ENCODE results near the gene RAB40C. TPM values are rescaled to one million over a fixed set of nuclear protein-coding genes. Genes with fewer than 3 reads are reported as not detected.

The RAB40C gene
- total and polyA plus RNA-seq, 10 of the 15 experiments (the other 5 are each of a cell fraction or from before 2014, with no cell fraction given), result 0.06 to 12.8 (median 4.6) TPM

GRCh38 chr16:645852-646678 is 56.2 kb downstream of the RAB40C start:
- 88% methylated on average over 31 of the region's 32 CpGs for WGBS (ENCODE audit: insufficient coverage, insufficient replicate concordance, low lambda C conversion rate, missing lambda C conversion rate)
- no peak overlapping the region for H3K9ac ChIP-seq (ENCODE audit: control insufficient read depth, insufficient read depth, low read length)
- H3K79me2 ChIP-seq (ENCODE audit: control insufficient read depth, insufficient read depth, low read length), result peaks cover 45% of the 10 kb centered on the region
- in situ Hi-C loops (cut with MboI), result no loop called here
- H3K4me3 ChIP-seq, result no peak overlapping the region
- no peak overlapping the region for H3K4me2 ChIP-seq (ENCODE audit: control insufficient read depth, insufficient read depth)
- ChIA-PET CTCF (no interaction called here), POLR2A (interaction anchor here (1.2 kb wide), 1 partner anchor 8 kb away, joined by 3 read pairs; no protein-coding TSS in a partner anchor), RAD21 (ENCODE audit: unreplicated experiment) (no interaction called here), SMC1A (ENCODE audit: uncharacterized antibody, unreplicated experiment) (no interaction called here)
- no peak overlapping the region for H2AFZ ChIP-seq (ENCODE audit: control insufficient read depth, low read depth, low read length)
- ATAC-seq (no peak), DNase-seq (ENCODE audit: low read depth, low spot score) (no peak), FAIRE-seq (no peak)
- H3K36me3 ChIP-seq (ENCODE audit: control insufficient read depth in 2 of 2, insufficient read depth in 2 of 2, low read length in 1 of 2), result no peaks in the 10 kb centered on the region; a peak in 2 of 4 replicates
- peaks cover 9% of the 10 kb centered on the region for H3K4me1 ChIP-seq (ENCODE audit: control insufficient read depth, insufficient read depth, low read length)
- no peak for TF ChIP-seq SREBF1 (IDR thresholded peaks at IDR 0.05; ENCODE audit: low read length)
- TF ChIP-seq CBX5 (IDR thresholded peaks at IDR 0.05; ENCODE audit: low read depth), result no peak
- TF ChIP-seq MTA3 (IDR thresholded peaks at IDR 0.05; ENCODE audit: borderline replicate concordance, low read length), result no peak
- TF ChIP-seq, protein P1, sequence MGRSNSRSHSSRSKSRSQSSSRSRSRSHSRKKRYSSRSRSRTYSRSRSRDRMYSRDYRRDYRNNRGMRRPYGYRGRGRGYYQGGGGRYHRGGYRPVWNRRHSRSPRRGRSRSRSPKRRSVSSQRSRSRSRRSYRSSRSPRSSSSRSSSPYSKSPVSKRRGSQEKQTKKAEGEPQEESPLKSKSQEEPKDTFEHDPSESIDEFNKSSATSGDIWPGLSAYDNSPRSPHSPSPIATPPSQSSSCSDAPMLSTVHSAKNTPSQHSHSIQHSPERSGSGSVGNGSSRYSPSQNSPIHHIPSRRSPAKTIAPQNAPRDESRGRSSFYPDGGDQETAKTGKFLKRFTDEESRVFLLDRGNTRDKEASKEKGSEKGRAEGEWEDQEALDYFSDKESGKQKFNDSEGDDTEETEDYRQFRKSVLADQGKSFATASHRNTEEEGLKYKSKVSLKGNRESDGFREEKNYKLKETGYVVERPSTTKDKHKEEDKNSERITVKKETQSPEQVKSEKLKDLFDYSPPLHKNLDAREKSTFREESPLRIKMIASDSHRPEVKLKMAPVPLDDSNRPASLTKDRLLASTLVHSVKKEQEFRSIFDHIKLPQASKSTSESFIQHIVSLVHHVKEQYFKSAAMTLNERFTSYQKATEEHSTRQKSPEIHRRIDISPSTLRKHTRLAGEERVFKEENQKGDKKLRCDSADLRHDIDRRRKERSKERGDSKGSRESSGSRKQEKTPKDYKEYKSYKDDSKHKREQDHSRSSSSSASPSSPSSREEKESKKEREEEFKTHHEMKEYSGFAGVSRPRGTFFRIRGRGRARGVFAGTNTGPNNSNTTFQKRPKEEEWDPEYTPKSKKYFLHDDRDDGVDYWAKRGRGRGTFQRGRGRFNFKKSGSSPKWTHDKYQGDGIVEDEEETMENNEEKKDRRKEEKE (IDR thresholded peaks at IDR 0.05), result no peak
- TF ChIP-seq KLF5 (IDR thresholded peaks at IDR 0.05; ENCODE audit: partially characterized antibody), result no peak
- no peak for TF ChIP-seq NR2F1 (conservative IDR thresholded peaks at IDR 0.05)
- TF ChIP-seq CBX3 (IDR thresholded peaks at IDR 0.05; ENCODE audit: borderline replicate concordance, low read depth), result no peak
- no peak for TF ChIP-seq KDM1A (IDR thresholded peaks at IDR 0.05; ENCODE audit: borderline replicate concordance)
- no peak for TF ChIP-seq FOXK2 (IDR thresholded peaks at IDR 0.05)
- TF ChIP-seq KAT2A (conservative IDR thresholded peaks at IDR 0.05; ENCODE audit: control insufficient read depth, low read depth, low read length), result no peak
- no peak for TF ChIP-seq NR2C1 (IDR thresholded peaks at IDR 0.05)
- TF ChIP-seq JUND (IDR thresholded peaks at IDR 0.05; ENCODE audit: low read depth, low read length), result no peak
- TF ChIP-seq, protein P2, sequence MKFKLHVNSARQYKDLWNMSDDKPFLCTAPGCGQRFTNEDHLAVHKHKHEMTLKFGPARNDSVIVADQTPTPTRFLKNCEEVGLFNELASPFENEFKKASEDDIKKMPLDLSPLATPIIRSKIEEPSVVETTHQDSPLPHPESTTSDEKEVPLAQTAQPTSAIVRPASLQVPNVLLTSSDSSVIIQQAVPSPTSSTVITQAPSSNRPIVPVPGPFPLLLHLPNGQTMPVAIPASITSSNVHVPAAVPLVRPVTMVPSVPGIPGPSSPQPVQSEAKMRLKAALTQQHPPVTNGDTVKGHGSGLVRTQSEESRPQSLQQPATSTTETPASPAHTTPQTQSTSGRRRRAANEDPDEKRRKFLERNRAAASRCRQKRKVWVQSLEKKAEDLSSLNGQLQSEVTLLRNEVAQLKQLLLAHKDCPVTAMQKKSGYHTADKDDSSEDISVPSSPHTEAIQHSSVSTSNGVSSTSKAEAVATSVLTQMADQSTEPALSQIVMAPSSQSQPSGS (IDR thresholded peaks at IDR 0.05; ENCODE audit: low read length), result no peak
- H4K20me1 ChIP-seq (ENCODE audit: control insufficient read depth, insufficient read depth), result no peaks in the 10 kb centered on the region
- no peak overlapping the region for H3K27ac ChIP-seq (ENCODE audit: control insufficient read depth, insufficient read depth)
- H3K9me3 ChIP-seq (replicated peaks; ENCODE audit: control insufficient read depth, insufficient read depth, low read length), result no peaks in the 10 kb centered on the region
- intact Hi-C loops (cut with micrococcal nuclease; ENCODE audit: unreplicated experiment), result no loop called here
- no TSS peak for BruUV-seq (replicated peaks)
- no peaks in the 10 kb centered on the region for H3K27me3 ChIP-seq (replicated peaks in 1 of 2; ENCODE audit: control insufficient read depth in 2 of 2, insufficient read depth in 2 of 2, low read length in 1 of 2)
